Central memory CD8-positive, alpha-beta T cell (primary cell): ENCODE measurements around the gene TPSB2.
A peak's percentile ranks its signal among the peaks of the same experiment; 100 is the strongest.
"Not testable (repeated sequence)": the region's sequence is repeated elsewhere in the genome, so short reads cannot be mapped to it uniquely, and the experiment has no call there.

Experiments used
- ATAC-seq: fragments of 150-1000 bp; cut with Tn5 transposase; replicated peaks from 2 replicates; pipeline ENCODE4 v1.10.0; 2022; ENCODE audit warnings: mild to moderate bottlenecking, moderate FRiP score, moderate number of reproducible peaks; ENCODE audit not compliant: poor library complexity, severe bottlenecking; ENCODE audit errors: extremely low read depth
- DNase-seq, 2 donors: peaks; one replicate each; pipeline ENCODE4 v3.0.0; 2021; ENCODE audit warnings: low spot score in 2 of 2
- H3K27ac Mint-ChIP-seq: one replicate; pipeline ENCODE4 v1.8.0; 2022; ENCODE audit warnings: low read depth, mild to moderate bottlenecking, moderate library complexity, mixed read lengths
- H3K27me3 Mint-ChIP-seq: one replicate; pipeline ENCODE4 v1.8.0; 2022; ENCODE audit warnings: mixed read lengths
- H3K36me3 Mint-ChIP-seq: one replicate; pipeline ENCODE4 v1.8.0; 2022; ENCODE audit warnings: mild to moderate bottlenecking, moderate library complexity, mixed read lengths; ENCODE audit not compliant: insufficient read depth
- H3K4me1 Mint-ChIP-seq: one replicate; pipeline ENCODE4 v1.8.0; 2022; ENCODE audit warnings: mixed read lengths
- H3K4me3 Mint-ChIP-seq: one replicate; pipeline ENCODE4 v1.8.0; 2022; ENCODE audit warnings: mild to moderate bottlenecking, moderate library complexity, mixed read lengths
- H3K9me3 Mint-ChIP-seq: one replicate; pipeline ENCODE4 v1.8.0; 2022; ENCODE audit warnings: mixed read lengths

Gene TPSB2

GRCh38 chr16:1269418-1269817 lies 39.4 kb upstream of the TPSB2 start:
- not testable (repeated sequence) for DNase-seq, ATAC-seq, H3K27me3 Mint-ChIP-seq, H3K9me3 Mint-ChIP-seq, H3K36me3 Mint-ChIP-seq, H3K27ac Mint-ChIP-seq, H3K4me1 Mint-ChIP-seq, H3K4me3 Mint-ChIP-seq

GRCh38 chr16:1265826-1266225 lies 35.8 kb upstream of the TPSB2 start:
- H3K9me3 Mint-ChIP-seq: peaks cover 6% of the 10 kb centered on the region
- H3K27me3 Mint-ChIP-seq: peaks cover under 1% of the 10 kb centered on the region
- H3K27ac Mint-ChIP-seq: no peak overlapping the region
- no peaks in the 10 kb centered on the region for H3K4me1 Mint-ChIP-seq
- H3K36me3 Mint-ChIP-seq: no peaks in the 10 kb centered on the region
- DNase-seq: no peak
- no peak overlapping the region for H3K4me3 Mint-ChIP-seq
- ATAC-seq: no peak

- H3K27ac Mint-ChIP-seq: no peak overlapping the region
- no peak overlapping the region for H3K4me3 Mint-ChIP-seq
- no peak for DNase-seq
- no peaks in the 10 kb centered on the region for H3K4me1 Mint-ChIP-seq
- ATAC-seq: no peak
- peaks cover 6% of the 10 kb centered on the region for H3K9me3 Mint-ChIP-seq
- H3K36me3 Mint-ChIP-seq: no peaks in the 10 kb centered on the region
- H3K27me3 Mint-ChIP-seq: no peaks in the 10 kb centered on the region
These were observed 35.2 kb upstream of the TPSB2 start for GRCh38 chr16:1265090-1265630.

- peaks cover 6% of the 10 kb centered on the region for H3K9me3 Mint-ChIP-seq
- H3K4me3 Mint-ChIP-seq: no peak overlapping the region
- H3K27me3 Mint-ChIP-seq: no peaks in the 10 kb centered on the region
- ATAC-seq (no peak), DNase-seq (no peak)
- no peaks in the 10 kb centered on the region for H3K36me3 Mint-ChIP-seq
- H3K27ac Mint-ChIP-seq: no peak overlapping the region
- H3K4me1 Mint-ChIP-seq: no peaks in the 10 kb centered on the region
These were observed 34.5 kb upstream of the TPSB2 start for GRCh38 chr16:1264345-1265089.

- Mint-ChIP-seq H3K9me3 (peaks cover 6% of the 10 kb centered on the region), H3K36me3 (no peaks in the 10 kb centered on the region), H3K4me3 (no peak overlapping the region), H3K27me3 (peaks cover 6% of the 10 kb centered on the region), H3K4me1 (peaks cover 5% of the 10 kb centered on the region), H3K27ac (no peak overlapping the region)
- ATAC-seq (no peak), DNase-seq (no peak)
These were observed 33.8 kb upstream of the TPSB2 start for GRCh38 chr16:1263591-1264344.

GRCh38 chr16:1262846-1263221 lies 32.9 kb upstream of the TPSB2 start:
- no peak overlapping the region for H3K4me3 Mint-ChIP-seq

GRCh38 chr16:1262210-1262845 lies 32.3 kb upstream of the TPSB2 start:
- ATAC-seq: no peak
- Mint-ChIP-seq H3K27ac (no peak overlapping the region), H3K27me3 (peaks cover 9% of the 10 kb centered on the region), H3K36me3 (no peaks in the 10 kb centered on the region), H3K9me3 (peaks cover 6% of the 10 kb centered on the region), H3K4me3 (no peak overlapping the region), H3K4me1 (peaks cover 7% of the 10 kb centered on the region)
- DNase-seq: no peak

More at GRCh38 chr16:1262846-1263221, 32.9 kb upstream of the TPSB2 start:
- DNase-seq: no peak
- H3K4me1 Mint-ChIP-seq: peaks cover 7% of the 10 kb centered on the region
- no peak for ATAC-seq
- no peaks in the 10 kb centered on the region for H3K36me3 Mint-ChIP-seq
- H3K9me3 Mint-ChIP-seq: peaks cover 6% of the 10 kb centered on the region
- H3K27ac Mint-ChIP-seq: no peak overlapping the region
- peaks cover 9% of the 10 kb centered on the region for H3K27me3 Mint-ChIP-seq

- no peak overlapping the region for H3K4me3 Mint-ChIP-seq
- H3K27ac Mint-ChIP-seq: no peak overlapping the region
- peaks cover 7% of the 10 kb centered on the region for H3K4me1 Mint-ChIP-seq
- H3K9me3 Mint-ChIP-seq: peaks cover 6% of the 10 kb centered on the region
- no peaks in the 10 kb centered on the region for H3K36me3 Mint-ChIP-seq
- ATAC-seq: no peak
- DNase-seq: no peak
- H3K27me3 Mint-ChIP-seq: peaks cover 9% of the 10 kb centered on the region
These were observed 31.3 kb upstream of the TPSB2 start for GRCh38 chr16:1261131-1261892.

- no peak for DNase-seq
- no peak overlapping the region for H3K27ac Mint-ChIP-seq
- no peaks in the 10 kb centered on the region for H3K36me3 Mint-ChIP-seq
- no peak for ATAC-seq
- peaks cover 9% of the 10 kb centered on the region for H3K27me3 Mint-ChIP-seq
- no peak overlapping the region for H3K4me3 Mint-ChIP-seq
- H3K9me3 Mint-ChIP-seq: peaks cover 6% of the 10 kb centered on the region
- peaks cover 7% of the 10 kb centered on the region for H3K4me1 Mint-ChIP-seq
These were observed 30.2 kb upstream of the TPSB2 start for GRCh38 chr16:1260101-1260680.

- Mint-ChIP-seq H3K36me3 (no peaks in the 10 kb centered on the region), H3K27me3 (peaks cover 9% of the 10 kb centered on the region), H3K27ac (no peak overlapping the region), H3K4me3 (no peak overlapping the region), H3K4me1 (peaks cover 7% of the 10 kb centered on the region), H3K9me3 (peaks cover 6% of the 10 kb centered on the region)
- ATAC-seq (no peak), DNase-seq (no peak)
These were observed 29.7 kb upstream of the TPSB2 start for GRCh38 chr16:1259760-1260068.

- H3K4me1 Mint-ChIP-seq: peaks cover 7% of the 10 kb centered on the region
- H3K4me3 Mint-ChIP-seq: peak overlapping the region; percentile 61
- ATAC-seq (no peak), DNase-seq (no peak)
- peaks cover 1% of the 10 kb centered on the region for H3K9me3 Mint-ChIP-seq
- no peaks in the 10 kb centered on the region for H3K36me3 Mint-ChIP-seq
- H3K27me3 Mint-ChIP-seq: peaks cover 9% of the 10 kb centered on the region
- H3K27ac Mint-ChIP-seq: no peak overlapping the region
These were observed 29.1 kb upstream of the TPSB2 start for GRCh38 chr16:1258906-1259759.
